ENCODE data around the gene DEDD. TPM values are rescaled to one million over a fixed set of nuclear protein-coding genes. Genes with fewer than 3 reads are reported as not detected.

Gene DEDD
- total and polyA plus RNA-seq, 10 of the 15 experiments (the other 5 are each of a cell fraction or from before 2014, with no cell fraction given) = 13.6 to 33.9 (median 30.3) TPM

DNA sequence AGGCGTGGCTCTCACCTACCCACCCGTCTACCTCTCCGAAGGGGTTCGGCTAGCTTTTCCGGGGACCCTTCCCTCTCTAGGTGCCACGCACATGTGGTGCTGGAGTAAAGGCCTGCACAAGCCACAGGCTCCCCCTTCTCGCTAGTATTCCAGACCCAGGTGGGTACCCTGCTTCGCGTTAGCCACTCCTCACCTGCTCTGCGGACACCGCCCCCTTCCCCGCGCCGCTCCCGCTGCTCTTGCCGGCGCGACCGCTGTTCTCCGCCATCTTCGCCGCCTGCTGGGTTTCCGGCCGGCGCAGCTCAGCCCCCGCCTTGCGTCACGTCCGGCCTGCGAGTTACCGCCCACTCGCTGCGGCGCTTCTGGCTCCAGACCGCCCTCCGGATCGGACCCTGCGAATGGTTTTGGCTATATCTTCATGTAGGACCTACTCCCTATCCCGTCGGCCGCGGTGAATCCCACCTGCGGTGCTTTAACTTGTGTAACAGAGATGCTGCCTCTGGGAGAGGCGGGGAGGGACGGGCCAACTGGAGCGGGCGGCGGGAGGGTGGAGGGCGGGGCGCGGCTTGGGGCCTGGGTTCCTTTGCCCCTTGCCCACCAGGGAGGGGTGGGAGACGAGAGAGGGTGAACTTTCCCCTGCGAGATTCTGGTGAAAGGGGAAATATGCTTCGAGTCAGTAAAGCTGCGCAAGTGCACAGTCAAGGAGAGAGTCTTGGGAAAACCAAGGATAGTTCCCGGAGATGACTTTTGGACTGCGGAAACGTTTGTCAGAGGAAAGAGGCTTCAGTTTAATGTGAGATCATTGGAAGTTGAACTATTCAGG, 14.5 kb downstream of the DEDD start, which contains the start of the genes NIT1 and PFDN2 (continued):
- TF ChIP-seq MLLT1 (IDR thresholded peaks at IDR 0.05) = peak; percentile 33; the same call in 1 of the 2 replicates
- TF ChIP-seq ZNF622 (IDR thresholded peaks at IDR 0.05) = no peak
- TF ChIP-seq NR2C1 (IDR thresholded peaks at IDR 0.05) = no peak
- TF ChIP-seq BRCA1 (IDR thresholded peaks at IDR 0.05; ENCODE audit: low read depth, low read length) = no peak
- TF ChIP-seq, protein P1, sequence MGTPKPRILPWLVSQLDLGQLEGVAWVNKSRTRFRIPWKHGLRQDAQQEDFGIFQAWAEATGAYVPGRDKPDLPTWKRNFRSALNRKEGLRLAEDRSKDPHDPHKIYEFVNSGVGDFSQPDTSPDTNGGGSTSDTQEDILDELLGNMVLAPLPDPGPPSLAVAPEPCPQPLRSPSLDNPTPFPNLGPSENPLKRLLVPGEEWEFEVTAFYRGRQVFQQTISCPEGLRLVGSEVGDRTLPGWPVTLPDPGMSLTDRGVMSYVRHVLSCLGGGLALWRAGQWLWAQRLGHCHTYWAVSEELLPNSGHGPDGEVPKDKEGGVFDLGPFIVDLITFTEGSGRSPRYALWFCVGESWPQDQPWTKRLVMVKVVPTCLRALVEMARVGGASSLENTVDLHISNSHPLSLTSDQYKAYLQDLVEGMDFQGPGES (IDR thresholded peaks at IDR 0.05) = no peak
- TF ChIP-seq ZNF384 (IDR thresholded peaks at IDR 0.05; ENCODE audit: borderline replicate concordance, low read depth, low read length) = no peak
- TF ChIP-seq NBN (IDR thresholded peaks at IDR 0.05) = peak; percentile 75
- TF ChIP-seq ZZZ3 (IDR thresholded peaks at IDR 0.05; ENCODE audit: control insufficient read depth, insufficient read length, low read depth) = no peak
- TF ChIP-seq BCL3 (IDR thresholded peaks at IDR 0.05; ENCODE audit: borderline replicate concordance, insufficient read depth, low read depth, low read length, poor library complexity, severe bottlenecking) = no peak
- no peak for TF ChIP-seq CHD4 (IDR thresholded peaks at IDR 0.05)
- no peak for TF ChIP-seq HDAC2 (IDR thresholded peaks at IDR 0.05)
- TF ChIP-seq, protein P2, sequence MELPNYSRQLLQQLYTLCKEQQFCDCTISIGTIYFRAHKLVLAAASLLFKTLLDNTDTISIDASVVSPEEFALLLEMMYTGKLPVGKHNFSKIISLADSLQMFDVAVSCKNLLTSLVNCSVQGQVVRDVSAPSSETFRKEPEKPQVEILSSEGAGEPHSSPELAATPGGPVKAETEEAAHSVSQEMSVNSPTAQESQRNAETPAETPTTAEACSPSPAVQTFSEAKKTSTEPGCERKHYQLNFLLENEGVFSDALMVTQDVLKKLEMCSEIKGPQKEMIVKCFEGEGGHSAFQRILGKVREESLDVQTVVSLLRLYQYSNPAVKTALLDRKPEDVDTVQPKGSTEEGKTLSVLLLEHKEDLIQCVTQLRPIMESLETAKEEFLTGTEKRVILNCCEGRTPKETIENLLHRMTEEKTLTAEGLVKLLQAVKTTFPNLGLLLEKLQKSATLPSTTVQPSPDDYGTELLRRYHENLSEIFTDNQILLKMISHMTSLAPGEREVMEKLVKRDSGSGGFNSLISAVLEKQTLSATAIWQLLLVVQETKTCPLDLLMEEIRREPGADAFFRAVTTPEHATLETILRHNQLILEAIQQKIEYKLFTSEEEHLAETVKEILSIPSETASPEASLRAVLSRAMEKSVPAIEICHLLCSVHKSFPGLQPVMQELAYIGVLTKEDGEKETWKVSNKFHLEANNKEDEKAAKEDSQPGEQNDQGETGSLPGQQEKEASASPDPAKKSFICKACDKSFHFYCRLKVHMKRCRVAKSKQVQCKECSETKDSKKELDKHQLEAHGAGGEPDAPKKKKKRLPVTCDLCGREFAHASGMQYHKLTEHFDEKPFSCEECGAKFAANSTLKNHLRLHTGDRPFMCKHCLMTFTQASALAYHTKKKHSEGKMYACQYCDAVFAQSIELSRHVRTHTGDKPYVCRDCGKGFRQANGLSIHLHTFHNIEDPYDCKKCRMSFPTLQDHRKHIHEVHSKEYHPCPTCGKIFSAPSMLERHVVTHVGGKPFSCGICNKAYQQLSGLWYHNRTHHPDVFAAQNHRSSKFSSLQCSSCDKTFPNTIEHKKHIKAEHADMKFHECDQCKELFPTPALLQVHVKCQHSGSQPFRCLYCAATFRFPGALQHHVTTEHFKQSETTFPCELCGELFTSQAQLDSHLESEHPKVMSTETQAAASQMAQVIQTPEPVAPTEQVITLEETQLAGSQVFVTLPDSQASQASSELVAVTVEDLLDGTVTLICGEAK (IDR thresholded peaks at IDR 0.05; ENCODE audit: borderline replicate concordance) = peak; percentile 86
- TF ChIP-seq CHD1 (IDR thresholded peaks at IDR 0.05; ENCODE audit: low read depth, low read length) = no peak
- no peak for TF ChIP-seq ESRRA (IDR thresholded peaks at IDR 0.05; ENCODE audit: low read length)
- TF ChIP-seq, protein P3, sequence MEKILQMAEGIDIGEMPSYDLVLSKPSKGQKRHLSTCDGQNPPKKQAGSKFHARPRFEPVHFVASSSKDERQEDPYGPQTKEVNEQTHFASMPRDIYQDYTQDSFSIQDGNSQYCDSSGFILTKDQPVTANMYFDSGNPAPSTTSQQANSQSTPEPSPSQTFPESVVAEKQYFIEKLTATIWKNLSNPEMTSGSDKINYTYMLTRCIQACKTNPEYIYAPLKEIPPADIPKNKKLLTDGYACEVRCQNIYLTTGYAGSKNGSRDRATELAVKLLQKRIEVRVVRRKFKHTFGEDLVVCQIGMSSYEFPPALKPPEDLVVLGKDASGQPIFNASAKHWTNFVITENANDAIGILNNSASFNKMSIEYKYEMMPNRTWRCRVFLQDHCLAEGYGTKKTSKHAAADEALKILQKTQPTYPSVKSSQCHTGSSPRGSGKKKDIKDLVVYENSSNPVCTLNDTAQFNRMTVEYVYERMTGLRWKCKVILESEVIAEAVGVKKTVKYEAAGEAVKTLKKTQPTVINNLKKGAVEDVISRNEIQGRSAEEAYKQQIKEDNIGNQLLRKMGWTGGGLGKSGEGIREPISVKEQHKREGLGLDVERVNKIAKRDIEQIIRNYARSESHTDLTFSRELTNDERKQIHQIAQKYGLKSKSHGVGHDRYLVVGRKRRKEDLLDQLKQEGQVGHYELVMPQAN (conservative IDR thresholded peaks at IDR 0.05) = peak; percentile 89; the same call in 1 of the 2 replicates
- TF ChIP-seq NFIC (IDR thresholded peaks at IDR 0.05; ENCODE audit: low read depth, low read length) = no peak
- TF ChIP-seq BHLHE40 (IDR thresholded peaks at IDR 0.05; ENCODE audit: borderline replicate concordance in 1 of 2, low read depth in 2 of 2, low read length in 1 of 2) = no peak; a peak in 1 of 4 replicates
- TF ChIP-seq DPF2 (IDR thresholded peaks at IDR 0.05) = peak; percentile 57; the same call in 1 of the 2 replicates
- peak; percentile 98 for TF ChIP-seq YY1 (IDR thresholded peaks at IDR 0.05; ENCODE audit: low read depth, low read length)
- TF ChIP-seq RBBP5 (conservative IDR thresholded peaks at IDR 0.05) = no peak

Data from GM12878 (cell line).